Adrenal gland (tissue), 12 donors: Measurements from ENCODE around the gene MAGIX. TPM values are rescaled to one million over a fixed set of nuclear protein-coding genes. Genes with fewer than 3 reads are reported as not detected.
A peak's percentile ranks its signal among the peaks of the same experiment; 100 is the strongest.

ENCODE experiments used
- DNase-seq, 7 donors: peaks; one replicate each; pipeline ENCODE4 v3.0.0-alpha.2; 2019 to 2020
- H3K27ac ChIP-seq, 5 donors: fragments of 200-600 bp; sonication (generic) in 4 of 5; 1 replicate in 3 of 5; 2 replicates in 2 of 5; pipeline versions ENCODE4 v1.5.1 to v1.8.0; 2016 to 2020; ENCODE audit warnings: mild to moderate bottlenecking in 1 of 5
- H3K27me3 ChIP-seq: fragments of 200-600 bp; 2 replicates; pipeline ENCODE4 v1.8.0; 2021
- H3K36me3 ChIP-seq, 2 donors: fragments of 200-600 bp; replicated peaks in 1 of 2; 1 replicate in 1 of 2; 2 replicates in 1 of 2; pipeline versions ENCODE4 v1.5.1 to v1.8.0; 2018 to 2022
- H3K4me1 ChIP-seq, 2 donors: fragments of 200-600 bp; replicated peaks in 1 of 2; 1 replicate in 1 of 2; 2 replicates in 1 of 2; pipeline versions ENCODE4 v1.5.1 to v1.8.0; 2018 to 2021
- H3K4me3 ChIP-seq, 4 donors: fragments of 200-600 bp; sonication (generic) in 3 of 4; one replicate each; pipeline ENCODE4 v1.5.1; 2016 to 2018
- H3K9me3 ChIP-seq, 3 donors: fragments of 200-600 bp; sonication (generic) in 1 of 3; replicated peaks in 1 of 3; 1 replicate in 2 of 3; 2 replicates in 1 of 3; pipeline versions ENCODE4 v1.5.1 to v1.8.0; 2016 to 2021
- CTCF ChIP-seq, 6 experiments: fragments of 450-650 bp in 4 of 6; fragments of 200-600 bp in 2 of 6; sonication (generic) in 1 of 6; IDR thresholded peaks; 1 replicate in 5 of 6; 2 replicates in 1 of 6; pipeline versions ENCODE4 v1.5.1 to v1.8.0; 2016 to 2021; ENCODE audit warnings: antibody characterized with exemption in 6 of 6, mild to moderate bottlenecking in 2 of 6, moderate library complexity in 1 of 6
- POLR2A ChIP-seq, 2 donors: fragments of 450-650 bp; IDR thresholded peaks; one replicate each; pipeline ENCODE4 v1.6.1; 2017; ENCODE audit warnings: antibody characterized with exemption in 2 of 2, mild to moderate bottlenecking in 2 of 2, moderate library complexity in 1 of 2
- WGBS, 4 donors: extraction: QIAGEN DNeasy Blood & Tissue Kit in 2 of 4; methylation state at CpG; one replicate each; pipeline versions ENCODE4 v1.1.5 to v1.1.7; 2013 to 2017; 5-methylcytosine and 5-hydroxymethylcytosine counted together
- intact Hi-C, 2 donors: fragments of 100-400 bp; cut with DNase I; formaldehyde crosslinking; loops; one replicate each; pipeline versions ENCODE4 v1.14.1 to v1.15.0; 2022 to 2023
- polyA plus RNA-seq, 3 donors: library from polyadenylated mRNA; stranded (reverse); fragments of 200-250 nt in 2 of 3; fragments of 350-450 nt in 1 of 3; fragmentation: Illumina TruSeq in 1 of 3; extraction: RNeasy Lipid Tissue Mini Kit (QIAGEN cat#74804) in 1 of 3; gene quantifications; one replicate each; pipeline ENCODE4 v1.2.3, GENCODE V29; 2013 to 2014
- total RNA-seq, 9 donors: library from RNA; depleted of rRNA in 4 of 9; stranded (reverse); fragments of >200 nt in 4 of 9; fragments of 120-200 nt in 1 of 9; fragmentation: NEBNext Ultra II Directional in 1 of 9; extraction: Animal tissue kit (Norgen Biotek cat#: 25700) in 1 of 9; gene quantifications; one replicate each; pipeline versions ENCODE4 v1.1.0 to v1.2.4, GENCODE V29; 2013 to 2023
- donor health status: healthy with polysubstance abuse.
- donor health status: Bipolar disorder and iron deficiency.
- donor health status: DM: yes; HTN: yes; CAD: no.
- donor health status: DM: no; HTN: no; CAD: no.
- donor health status: DM: no; HTN: no; CAD: no.
- donor health status: DM: yes; HTN: yes; CAD: no.

The MAGIX gene
- total and polyA plus RNA-seq, 12 donors: 0.59 to 16.2 (median 3.2) TPM

- 83 to 93% (median 87%) methylated on average over 4 to 5 of the region's 5 CpGs for WGBS, 4 donors
- TF ChIP-seq POLR2A (IDR thresholded peaks at IDR 0.05): no peak
- no peak for TF ChIP-seq CTCF (IDR thresholded peaks at IDR 0.05)
- Histone ChIP-seq H3K36me3 (no peaks in the 10 kb centered on the region), H3K27ac (no peak overlapping the region), H3K4me3 (no peak overlapping the region), H3K27me3 (no peaks in the 10 kb centered on the region), H3K4me1 (no peaks in the 10 kb centered on the region), H3K9me3 (no peaks in the 10 kb centered on the region)
- intact Hi-C loops: no loop called here
- DNase-seq: no peak
Measured at GRCh38 chrX:49161632-49162031, 926 bp upstream of the MAGIX start.

GRCh38 chrX:49163555-49164419 lies 1.2 kb downstream of the MAGIX start:
- Histone ChIP-seq H3K4me3 (peak overlapping the region in 1 of 4 donors; percentile 43), H3K4me1 (peaks cover 6% of the 10 kb centered on the region in 2 donors), H3K36me3 (no peaks in the 10 kb centered on the region), H3K27ac (peak overlapping the region; percentile 69 to 97 (median 87)), H3K9me3 (no peaks in the 10 kb centered on the region), H3K27me3 (no peaks in the 10 kb centered on the region)
- DNase-seq: peak; percentile 86 to 94 (median 90)
- peak; percentile 45 to 53 for TF ChIP-seq POLR2A (IDR thresholded peaks at IDR 0.05)
- peak in 5 of 6 experiments; percentile 28 to 93 (median 68) for TF ChIP-seq CTCF (IDR thresholded peaks at IDR 0.05)
- WGBS, 4 donors: 1 to 64% (median 17%) methylated on average over 4 to 69 of the region's 69 CpGs
- intact Hi-C loops: no loop called here

GRCh38 chrX:49164589-49165360 lies 2.2 kb downstream of the MAGIX start:
- no peak overlapping the region for H3K4me3 ChIP-seq
- no peak for TF ChIP-seq CTCF (IDR thresholded peaks at IDR 0.05)
- no peak for TF ChIP-seq POLR2A (IDR thresholded peaks at IDR 0.05)
- H3K36me3 ChIP-seq: no peaks in the 10 kb centered on the region
- WGBS, 4 donors: 83 to 94% (median 87%) methylated on average over 6 to 31 of the region's 31 CpGs
- no peaks in the 10 kb centered on the region for H3K9me3 ChIP-seq
- intact Hi-C loops: no loop called here
- H3K4me1 ChIP-seq: peaks cover 6% of the 10 kb centered on the region in 2 donors
- DNase-seq: no peak
- peak overlapping the region in 3 of 5 donors; percentile 80 to 97 (median 92) for H3K27ac ChIP-seq
- no peaks in the 10 kb centered on the region for H3K27me3 ChIP-seq
